Measurements from ENCODE around the gene ZNF543.
"Not testable (repeated sequence)": the region's sequence is repeated elsewhere in the genome, so short reads cannot be mapped to it uniquely, and the experiment has no call there.

ZNF543 gene

DNA sequence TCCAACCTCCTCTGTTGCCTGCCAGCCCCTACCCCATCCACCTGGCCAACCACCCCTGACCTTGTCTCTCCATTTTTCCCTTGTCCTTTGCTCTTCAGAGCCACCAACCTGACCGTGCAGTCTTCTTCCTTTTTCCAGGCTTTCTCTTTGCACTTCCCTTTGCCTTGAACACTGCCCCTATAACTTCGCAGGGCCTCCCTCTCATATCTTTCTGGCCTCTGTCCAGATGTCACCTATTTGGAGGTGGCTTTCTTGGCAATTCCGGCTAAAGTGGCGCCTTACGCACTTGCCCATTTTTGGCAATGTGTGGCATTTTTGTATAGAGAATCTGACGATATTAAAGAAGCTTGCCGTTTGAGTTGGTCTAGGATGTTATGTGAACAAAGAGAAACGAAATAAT is 844 bp downstream of the ZNF543 start:
- DNase-seq (ENCODE audit: low read depth), result no peak

GRCh38 chr19:57321751-57322150 is 1.5 kb downstream of the ZNF543 start:
- DNase-seq (ENCODE audit: low read depth), result no peak

- DNase-seq (ENCODE audit: low read depth), result no peak
These were observed 4.7 kb downstream of the ZNF543 start for GRCh38 chr19:57324992-57325391.

DNA sequence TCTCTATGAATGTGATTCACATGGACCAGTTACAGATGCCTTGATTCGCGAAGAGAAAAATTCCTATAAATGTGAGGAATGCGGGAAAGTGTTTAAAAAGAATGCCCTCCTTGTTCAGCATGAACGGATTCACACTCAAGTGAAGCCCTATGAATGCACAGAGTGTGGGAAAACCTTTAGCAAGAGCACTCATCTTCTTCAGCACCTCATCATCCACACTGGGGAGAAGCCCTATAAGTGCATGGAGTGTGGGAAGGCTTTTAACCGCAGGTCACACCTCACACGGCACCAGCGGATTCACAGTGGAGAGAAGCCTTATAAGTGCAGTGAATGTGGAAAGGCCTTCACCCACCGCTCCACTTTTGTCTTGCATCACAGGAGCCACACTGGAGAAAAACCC is 7.7 kb downstream of the ZNF543 start:
- DNase-seq (ENCODE audit: low read depth), result no peak

DNA sequence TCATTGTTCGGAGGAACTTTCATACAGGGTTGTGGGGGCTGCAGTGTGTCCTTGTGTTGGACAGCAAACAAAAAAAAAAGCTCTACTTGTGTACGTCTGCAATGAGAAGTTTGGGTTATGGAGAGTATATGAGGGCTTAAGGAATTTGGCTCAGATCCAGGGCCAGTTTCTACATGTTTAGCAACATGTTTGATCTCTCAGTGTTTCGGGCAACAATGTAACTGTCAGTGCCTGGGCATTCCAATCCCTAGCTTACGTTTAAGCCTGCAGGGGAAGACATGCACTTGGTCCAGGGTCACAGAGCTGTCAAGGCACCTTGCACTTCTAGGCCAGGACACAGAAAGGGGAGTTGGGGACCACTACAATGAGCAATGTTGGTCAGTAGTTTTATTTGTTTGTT is 13.9 kb downstream of the ZNF543 start:
- DNase-seq (ENCODE audit: low read depth), result no peak

DNA sequence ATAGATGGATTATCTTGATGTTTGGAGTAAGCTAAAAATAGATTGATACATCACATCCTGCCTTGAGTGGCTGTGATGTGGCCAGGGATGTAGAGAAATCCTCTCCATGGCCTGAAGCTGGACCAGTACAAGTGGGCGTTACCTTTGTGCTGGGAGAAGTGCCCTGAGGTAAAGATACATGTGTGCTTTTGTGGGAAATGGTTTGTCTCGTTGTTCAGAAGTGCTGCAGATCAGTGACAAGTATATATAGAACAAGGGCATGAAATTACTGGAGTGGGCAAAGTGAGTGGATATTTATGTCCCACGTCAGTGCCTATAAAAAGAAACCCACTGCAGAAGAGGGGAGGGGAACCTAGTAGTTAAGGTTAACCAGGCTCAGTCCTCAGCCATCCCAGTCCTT is 18.6 kb downstream of the ZNF543 start:
- no peak for DNase-seq (ENCODE audit: low read depth)

GRCh38 chr19:57342582-57342981 is 22.3 kb downstream of the ZNF543 start:
- DNase-seq (ENCODE audit: low read depth), result no peak

GRCh38 chr19:57348136-57348535 is 27.9 kb downstream of the ZNF543 start:
- no peak for DNase-seq (ENCODE audit: low read depth)

DNA sequence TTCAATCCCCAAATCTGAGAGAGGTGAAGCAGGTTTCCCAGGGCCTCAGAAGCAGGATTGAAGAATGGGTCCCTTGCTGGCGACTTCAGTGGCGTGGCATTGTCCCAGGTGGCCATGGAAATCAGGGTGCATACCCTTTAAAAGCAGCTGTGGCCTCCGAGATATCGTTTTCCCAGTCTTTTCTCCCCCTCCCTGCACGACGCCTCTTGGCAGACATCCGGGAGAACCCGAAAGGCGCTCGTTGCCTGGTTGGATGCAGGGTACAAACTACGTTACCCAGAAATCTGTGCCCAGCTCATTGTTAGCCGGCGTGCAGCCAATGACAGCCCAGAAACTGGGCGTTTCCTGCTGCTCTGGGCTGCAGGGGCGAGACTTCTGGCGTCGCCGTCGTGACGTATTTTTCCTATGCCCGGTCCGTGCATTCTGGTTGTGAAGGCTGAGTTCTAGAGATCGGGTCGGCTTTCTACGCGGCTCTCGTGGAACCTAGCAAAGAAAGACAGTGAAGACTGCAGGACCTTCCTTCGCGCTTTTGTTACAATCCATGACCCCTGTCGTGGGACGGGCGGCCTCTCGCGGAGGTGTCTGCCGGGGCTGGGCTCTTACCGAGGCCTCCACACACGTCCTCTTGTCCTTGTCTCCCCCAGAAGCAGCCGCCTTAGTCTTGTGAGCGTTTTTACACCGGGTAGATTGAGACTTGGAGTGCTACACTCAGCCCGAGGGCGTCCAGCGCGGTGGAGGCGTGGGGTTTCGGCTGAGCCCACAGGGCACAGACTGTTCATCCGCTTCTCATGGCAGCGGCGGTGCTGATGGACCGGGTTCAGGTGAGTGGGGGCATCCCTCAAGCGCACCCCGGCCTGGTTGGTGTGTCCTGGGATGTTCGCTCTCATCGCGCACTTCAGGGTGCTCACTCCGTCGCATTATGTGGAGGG is 30.9 kb downstream of the ZNF543 start, which contains the start of gene ZNF304:
Gene ZNF304 (plus strand): TSS at position 395 of the 929 bp plus-strand sequence. CDS start 394 bp downstream, at position 789.
- peak; percentile 78 for DNase-seq (ENCODE audit: low read depth)

- no peak for DNase-seq (ENCODE audit: low read depth)
These were observed 31.6 kb downstream of the ZNF543 start for GRCh38 chr19:57351867-57352266.

DNA sequence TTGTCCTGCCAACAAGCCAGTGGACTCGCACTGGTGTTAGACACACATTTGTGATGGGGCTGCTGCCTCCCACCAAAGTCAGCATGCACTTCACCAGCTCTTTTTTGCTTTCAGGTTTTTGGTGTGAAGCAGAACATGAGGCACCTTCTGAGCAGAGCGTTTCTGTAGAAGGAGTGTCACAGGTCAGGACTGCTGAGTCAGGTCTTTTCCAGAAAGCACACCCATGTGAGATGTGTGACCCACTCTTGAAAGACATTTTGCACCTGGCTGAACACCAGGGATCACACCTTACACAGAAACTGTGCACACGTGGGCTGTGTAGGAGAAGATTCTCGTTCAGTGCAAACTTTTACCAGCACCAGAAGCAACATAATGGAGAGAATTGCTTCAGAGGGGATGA is 35.6 kb downstream of the ZNF543 start:
- no peak for DNase-seq (ENCODE audit: low read depth)

DNA sequence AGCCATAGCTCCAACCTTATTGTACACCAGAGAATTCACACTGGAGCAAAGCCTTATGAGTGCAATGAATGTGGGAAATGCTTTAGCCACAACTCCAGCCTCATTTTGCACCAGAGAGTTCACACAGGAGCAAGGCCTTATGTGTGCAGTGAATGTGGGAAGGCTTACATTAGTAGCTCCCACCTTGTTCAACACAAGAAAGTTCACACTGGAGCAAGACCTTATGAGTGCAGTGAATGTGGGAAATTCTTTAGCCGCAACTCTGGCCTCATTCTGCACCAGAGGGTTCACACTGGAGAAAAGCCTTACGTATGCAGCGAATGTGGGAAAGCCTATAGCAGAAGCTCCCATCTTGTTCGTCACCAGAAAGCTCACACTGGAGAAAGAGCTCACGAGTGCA is 37.1 kb downstream of the ZNF543 start:
- DNase-seq (ENCODE audit: low read depth), result no peak

- DNase-seq (ENCODE audit: low read depth), result no peak
These were observed 39.0 kb downstream of the ZNF543 start for GRCh38 chr19:57359300-57359699.

DNA sequence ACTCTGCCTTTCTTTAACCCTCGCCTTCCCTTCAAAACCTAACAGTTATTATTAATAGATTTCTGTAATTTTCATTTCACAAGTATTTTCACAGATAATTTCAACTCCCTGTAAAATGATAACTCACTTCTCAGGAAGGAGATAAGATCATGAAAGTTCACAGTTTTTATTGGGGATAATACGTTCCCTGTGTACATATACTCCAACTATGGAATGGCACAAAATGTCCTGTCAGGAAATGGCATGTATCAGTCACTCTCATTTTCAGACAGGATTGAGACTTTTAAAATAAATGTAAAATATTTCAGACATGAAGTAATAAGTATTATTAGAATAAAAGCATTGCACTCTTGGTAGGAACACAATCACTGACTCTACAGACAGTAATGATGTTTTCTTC is 42.1 kb downstream of the ZNF543 start:
- DNase-seq (ENCODE audit: low read depth), result no peak

DNA sequence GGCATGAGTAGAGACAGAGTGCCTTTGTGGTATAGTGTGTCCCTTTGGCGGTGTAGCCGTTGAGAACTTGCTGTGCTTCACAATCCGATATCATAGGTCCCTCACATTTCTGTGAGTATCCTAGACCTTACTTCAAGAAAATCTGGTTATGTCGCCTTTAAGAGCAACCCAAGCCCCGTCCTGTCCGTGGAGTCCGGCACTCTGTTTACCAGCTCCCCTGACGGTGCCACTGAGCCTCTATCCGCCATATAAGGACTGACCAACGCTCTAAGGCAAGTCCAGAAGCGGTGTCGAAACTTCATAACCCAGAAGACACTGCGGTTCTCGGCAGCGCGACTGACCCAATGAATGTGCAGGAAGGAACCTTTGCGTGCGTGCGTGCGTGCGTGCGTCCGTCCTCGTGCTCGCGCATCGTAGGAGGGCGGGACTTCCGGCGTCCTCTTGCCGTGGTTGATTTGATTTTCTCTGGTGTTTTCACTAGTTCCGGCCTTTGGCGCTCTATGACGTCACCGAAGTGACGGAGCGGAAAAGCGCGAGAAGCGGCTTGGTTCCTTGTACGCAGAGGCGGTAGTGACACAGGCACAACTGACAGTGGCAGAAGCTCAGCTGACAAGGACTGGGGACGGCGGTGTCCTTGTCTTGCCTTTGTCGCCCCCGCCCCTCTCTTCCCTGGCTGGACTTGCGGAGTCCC is 42.9 kb downstream of the ZNF543 start, which contains the start of the genes TRAPPC2B and ZNF547:
Gene TRAPPC2B (plus strand): TSS at position 555 of the 691 bp plus-strand sequence. CDS start 1,283 bp downstream, outside the sequence.
Gene ZNF547 (plus strand): TSS at position 555 of the 691 bp plus-strand sequence. CDS start 5,005 bp downstream, outside the sequence.
- peak; percentile 98 for DNase-seq (ENCODE audit: low read depth)

- no peak for DNase-seq (ENCODE audit: low read depth)
These were observed 43.5 kb downstream of the ZNF543 start for GRCh38 chr19:57363688-57364181.

GRCh38 chr19:57366776-57367175 is 46.5 kb downstream of the ZNF543 start:
- DNase-seq (ENCODE audit: low read depth), result no peak

- DNase-seq (ENCODE audit: low read depth), result no peak
These were observed 53.9 kb downstream of the ZNF543 start for GRCh38 chr19:57374179-57374578.

DNA sequence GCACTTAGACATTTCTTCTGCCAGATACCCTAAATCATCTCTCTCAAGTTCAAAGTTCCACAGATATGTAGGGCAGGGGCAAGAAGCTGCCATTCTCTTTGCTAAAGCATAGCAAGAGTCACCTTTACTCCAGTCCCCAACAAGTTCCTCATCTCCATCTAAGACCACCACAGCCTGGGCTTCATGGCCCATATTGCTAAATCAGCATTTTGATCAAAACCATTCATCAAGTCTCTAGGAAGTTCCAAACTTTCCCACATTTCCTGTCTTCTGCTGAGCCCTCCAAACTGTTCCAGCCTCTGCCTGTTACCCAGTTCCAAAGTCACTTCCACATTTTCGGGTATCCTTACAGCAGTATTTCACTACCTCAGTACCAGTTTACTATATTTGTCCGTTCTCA is 54.4 kb downstream of the ZNF543 start:
- DNase-seq (ENCODE audit: low read depth), result not testable (repeated sequence)

DNA sequence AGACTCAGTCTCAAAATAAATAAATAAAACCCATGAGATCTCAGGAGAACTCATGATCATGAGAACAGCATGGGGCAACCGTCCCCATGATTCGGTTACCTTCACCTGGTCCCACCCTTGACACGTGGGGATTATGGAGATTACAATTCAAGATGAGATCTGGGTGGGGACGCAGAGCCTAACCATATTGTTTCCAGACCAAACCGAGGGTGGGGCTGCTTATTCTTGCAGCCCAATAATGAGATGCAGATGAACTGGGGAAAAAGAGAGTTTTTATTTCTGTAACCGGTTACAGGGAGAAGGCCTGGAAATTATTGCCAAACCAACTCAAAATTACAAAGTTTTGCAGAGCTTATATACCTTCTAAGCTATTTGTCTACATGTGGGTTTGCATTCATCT is 55.9 kb downstream of the ZNF543 start:
- no peak for DNase-seq (ENCODE audit: low read depth)

DNA sequence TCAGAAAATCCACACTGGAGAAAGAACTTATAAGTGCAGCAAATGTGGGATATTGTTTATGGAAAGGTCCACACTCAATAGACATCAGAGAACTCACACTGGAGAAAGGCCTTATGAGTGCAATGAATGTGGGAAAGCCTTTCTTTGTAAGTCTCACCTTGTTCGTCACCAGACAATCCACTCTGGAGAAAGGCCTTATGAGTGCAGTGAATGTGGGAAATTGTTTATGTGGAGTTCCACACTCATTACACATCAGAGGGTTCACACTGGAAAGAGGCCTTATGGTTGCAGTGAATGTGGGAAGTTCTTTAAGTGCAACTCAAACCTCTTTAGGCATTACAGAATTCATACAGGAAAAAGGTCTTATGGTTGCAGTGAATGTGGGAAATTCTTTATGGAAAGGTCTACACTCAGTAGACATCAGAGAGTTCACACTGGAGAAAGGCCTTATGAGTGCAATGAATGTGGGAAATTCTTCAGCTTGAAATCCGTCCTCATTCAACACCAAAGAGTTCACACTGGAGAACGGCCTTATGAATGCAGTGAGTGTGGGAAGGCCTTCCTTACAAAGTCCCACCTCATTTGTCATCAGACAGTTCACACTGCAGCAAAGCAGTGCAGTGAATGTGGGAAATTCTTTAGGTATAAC is 57.4 kb downstream of the ZNF543 start:
- DNase-seq (ENCODE audit: low read depth), result no peak
